ENCODE data around the gene DACT3.

Gene DACT3

GRCh38 chr19:46609511-46610412 is 51.2 kb downstream of the DACT3 start:
- DNase-seq = no peak

GRCh38 chr19:46608581-46609345 is 52.2 kb downstream of the DACT3 start:
- DNase-seq = no peak

DNA sequence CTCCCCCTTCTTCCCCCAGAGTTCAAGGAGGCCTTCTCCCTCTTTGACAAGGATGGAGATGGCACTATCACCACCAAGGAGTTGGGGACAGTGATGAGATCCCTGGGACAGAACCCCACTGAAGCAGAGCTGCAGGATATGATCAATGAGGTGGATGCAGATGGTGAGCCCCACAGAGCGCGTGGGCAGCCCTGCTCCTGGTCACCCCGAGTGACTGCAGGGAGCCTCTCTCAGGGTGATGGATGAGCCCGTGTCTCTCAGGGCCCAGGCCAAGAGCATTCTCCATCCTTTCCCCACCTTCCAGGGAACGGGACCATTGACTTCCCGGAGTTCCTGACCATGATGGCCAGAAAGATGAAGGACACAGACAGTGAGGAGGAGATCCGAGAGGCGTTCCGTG is 52.8 kb downstream of the DACT3 start:
- no peak for DNase-seq

GRCh38 chr19:46607448-46607841 is 53.5 kb downstream of the DACT3 start:
- DNase-seq = no peak

GRCh38 chr19:46606681-46607447 is 54.1 kb downstream of the DACT3 start:
- no peak for DNase-seq

DNA sequence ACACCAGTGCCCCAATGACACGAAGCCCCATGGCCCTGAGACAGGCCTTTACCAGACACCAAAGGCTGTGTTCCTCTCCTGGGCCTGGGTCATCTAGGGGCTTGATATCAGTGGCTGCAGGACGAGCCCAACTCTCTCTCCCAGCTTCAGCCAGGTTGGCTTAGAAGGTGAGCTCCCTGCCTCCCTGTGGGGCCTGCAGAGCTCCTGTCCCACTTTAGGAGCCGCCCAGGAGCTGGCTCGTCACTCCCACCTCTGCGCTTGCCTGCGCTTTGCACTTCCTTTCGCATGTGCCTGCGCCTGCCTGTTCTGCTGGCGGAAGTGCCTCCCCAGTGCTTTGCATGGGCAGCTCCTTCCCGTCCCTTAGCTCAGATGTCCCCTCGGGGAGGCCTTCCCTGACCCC is 55.0 kb downstream of the DACT3 start:
- no peak for DNase-seq

DNA sequence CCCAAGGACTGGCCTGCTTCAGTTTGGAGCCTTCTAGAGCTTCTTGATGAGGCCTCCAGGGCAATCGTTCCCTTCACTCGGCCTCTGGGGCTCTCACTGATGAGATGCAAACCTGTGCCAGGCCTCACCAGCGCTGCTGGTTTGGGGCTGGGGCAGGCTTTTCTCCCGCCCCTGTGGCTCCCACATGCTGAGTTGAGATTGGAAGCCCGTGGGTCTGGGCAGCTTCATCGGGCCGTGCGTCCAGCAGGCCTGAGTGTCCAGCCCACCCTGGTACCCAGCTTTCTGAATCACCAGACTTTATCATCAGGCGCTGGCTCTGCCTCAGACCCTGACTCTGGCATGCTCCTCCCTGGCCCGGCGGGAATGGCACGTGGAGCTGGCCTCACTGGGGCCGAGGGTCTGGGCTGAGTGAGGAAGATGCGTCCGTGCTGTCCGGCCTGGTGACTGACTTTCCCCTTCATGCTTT is 55.6 kb downstream of the DACT3 start:
- no peak for DNase-seq

GRCh38 chr19:46604781-46605355 is 56.1 kb downstream of the DACT3 start:
- DNase-seq = no peak

DNA sequence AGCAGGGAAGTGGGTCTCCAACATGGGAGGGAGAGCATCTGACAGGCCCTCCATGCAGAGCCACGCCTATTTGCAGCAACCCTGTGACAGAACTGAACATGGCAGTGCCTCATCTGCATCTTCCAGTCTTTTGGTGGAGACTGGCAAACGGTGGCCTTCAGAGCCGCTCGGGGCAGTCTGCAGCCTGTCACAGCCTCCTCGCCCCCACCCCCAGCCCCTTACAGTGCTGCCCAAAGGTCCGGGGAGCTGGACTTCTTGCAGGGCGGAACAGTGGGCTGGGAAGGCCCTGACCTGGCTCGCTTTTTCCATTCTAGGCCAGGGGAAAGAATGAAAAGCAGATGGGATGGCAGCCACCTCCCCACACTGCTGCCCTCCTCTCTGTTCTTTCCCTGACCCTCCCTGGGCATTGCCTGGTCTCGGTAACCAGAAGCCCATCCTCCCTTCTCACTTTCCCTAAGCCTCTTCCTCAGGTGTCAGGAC is 57.2 kb downstream of the DACT3 start:
- no peak for DNase-seq

GRCh38 chr19:46603195-46603637 is 57.8 kb downstream of the DACT3 start:
- no peak for DNase-seq

GRCh38 chr19:46602392-46603194 is 58.4 kb downstream of the DACT3 start:
- no peak for DNase-seq

DNA sequence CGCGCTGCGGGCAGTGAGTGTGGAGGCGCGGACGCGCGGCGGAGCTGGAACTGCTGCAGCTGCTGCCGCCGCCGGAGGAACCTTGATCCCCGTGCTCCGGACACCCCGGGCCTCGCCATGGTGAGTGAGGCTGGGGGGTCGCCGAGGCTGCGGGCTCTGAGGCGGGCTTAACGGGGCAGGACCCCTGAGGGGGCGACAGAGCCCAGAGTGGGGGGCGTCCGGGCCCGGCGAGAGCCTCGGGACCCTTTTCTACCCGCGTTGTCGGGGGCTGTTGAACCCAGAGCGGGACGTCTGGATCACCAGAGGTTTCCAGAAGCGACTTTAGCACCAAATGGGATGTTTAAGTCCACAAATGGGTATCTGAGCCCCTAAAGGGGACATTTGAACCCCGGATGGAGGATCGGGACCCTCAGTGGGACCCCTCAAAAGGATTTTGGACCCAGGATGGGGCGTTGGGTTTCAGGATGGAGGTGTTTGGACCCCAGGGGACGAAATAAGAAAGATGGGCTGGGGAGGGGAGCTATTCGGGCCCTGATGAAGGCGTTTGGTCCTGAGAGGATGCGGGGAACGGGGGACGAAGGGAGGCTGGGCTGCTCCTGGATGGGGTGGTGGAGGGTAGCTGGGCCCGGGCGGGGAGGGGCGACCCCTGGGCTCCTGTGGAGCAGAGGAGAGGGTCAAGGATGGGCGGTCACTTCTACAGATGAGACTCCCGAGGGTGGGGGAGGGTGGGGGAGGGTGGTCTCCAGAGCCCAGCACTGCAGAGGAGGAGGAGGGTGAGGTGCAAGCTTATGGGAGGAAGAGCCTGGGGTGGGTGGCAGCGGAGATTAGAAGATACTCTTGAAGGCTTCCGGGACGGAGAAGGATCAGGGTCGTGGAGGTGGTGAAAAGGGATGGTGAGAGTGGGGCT is 59.4 kb downstream of the DACT3 start, which contains the start of gene CALM3:
Gene CALM3, plus strand, starts transcription at position 13 of the 907 bp plus-strand sequence. Its CDS starts 105 bp downstream, at position 118.
- DNase-seq = no peak

- peak; percentile 98 for DNase-seq
Measured at GRCh38 chr19:46600384-46601317, 60.3 kb downstream of the DACT3 start.

DNA sequence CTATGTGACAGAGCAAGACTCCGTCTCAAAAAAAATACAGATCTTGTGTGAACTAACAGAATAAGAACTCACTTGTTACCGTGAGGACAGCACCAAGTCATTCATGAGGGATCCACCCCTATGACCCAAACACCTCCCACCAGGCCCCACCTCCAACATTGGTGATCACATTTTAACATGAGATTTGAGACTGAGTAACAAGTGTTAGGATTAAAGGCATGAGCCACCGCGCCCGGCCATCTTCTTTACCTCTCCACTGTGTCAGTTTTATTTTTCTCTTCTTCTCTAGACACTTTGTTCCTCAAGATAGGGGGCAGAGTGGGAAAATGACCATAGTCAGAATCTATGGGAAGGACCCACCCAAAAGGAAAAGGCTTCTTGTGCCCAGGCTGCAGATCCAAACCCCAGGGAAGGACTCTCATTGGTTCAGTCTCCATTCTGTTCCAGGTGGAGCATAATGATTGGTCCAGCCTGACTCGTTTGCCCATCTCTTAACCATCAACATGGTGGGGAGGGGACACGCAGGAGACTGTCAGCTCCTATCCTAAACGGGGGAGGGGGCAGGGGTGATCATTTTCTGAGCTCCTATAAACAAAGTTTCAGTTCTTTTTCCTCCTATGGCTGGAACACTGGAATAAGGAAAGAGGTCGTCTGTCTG is 61.1 kb downstream of the DACT3 start:
- no peak for DNase-seq

- no peak for DNase-seq
Measured at GRCh38 chr19:46598372-46598917, 62.5 kb downstream of the DACT3 start.

Measured in femur (tissue), 1 donor.